Erythroblast (primary cell): ENCODE results near the gene ZNF829.

Experiments used
- GATA1 ChIP-seq: IDR thresholded peaks from 2 replicates; pipeline ENCODE4 v1.6.1; 2011; ENCODE audit warnings: low read depth, mild to moderate bottlenecking, control low read depth, low read length, moderate library complexity
- POLR2A ChIP-seq: IDR thresholded peaks from 2 replicates; pipeline ENCODE4 v1.6.1; 2011; ENCODE audit warnings: mild to moderate bottlenecking, low read length

DNA sequence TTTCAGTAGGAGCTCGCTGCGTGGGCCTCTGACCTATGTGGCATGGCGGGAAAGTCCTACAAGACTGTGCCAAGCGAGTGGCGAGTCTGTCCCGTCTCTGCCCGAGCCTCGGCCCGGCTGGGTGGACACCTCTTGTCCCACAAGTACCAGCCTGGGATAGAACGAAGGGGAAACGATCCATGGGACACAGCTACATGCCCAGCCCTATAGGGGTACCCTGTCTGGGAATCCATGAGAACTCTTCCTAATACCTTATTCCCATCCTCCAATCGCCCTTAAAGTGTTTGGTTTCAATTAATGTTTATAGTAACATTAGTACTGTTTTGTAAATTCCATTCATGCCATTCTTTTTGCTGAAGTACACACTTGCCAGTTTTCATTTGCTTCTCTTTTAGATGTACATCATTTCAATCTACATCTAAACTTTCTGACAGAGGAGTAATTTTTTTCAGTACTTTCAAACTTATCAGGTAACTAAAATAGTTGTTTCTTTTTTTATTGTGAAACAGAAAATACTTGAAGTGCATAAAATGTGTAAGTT, 77.2 kb downstream of the ZNF829 start:
- TF ChIP-seq GATA1: no peak
- TF ChIP-seq POLR2A: no peak
